HG02943 (cell line): Measurements from ENCODE around the gene GTF2H2C.
A peak's percentile ranks its signal among the peaks of the same experiment; 100 is the strongest.
"Not testable (repeated sequence)": the region's sequence is repeated elsewhere in the genome, so short reads cannot be mapped to it uniquely, and the experiment has no call there.

Source experiments
- ATAC-seq: cut with Tn5 transposase; IDR thresholded peaks from one replicate; pipeline ENCODE4 v1.9.1; 2021; ENCODE audit warnings: mild to moderate bottlenecking, low read depth, moderate library complexity; ENCODE audit not compliant: unreplicated experiment

GTF2H2C gene

DNA sequence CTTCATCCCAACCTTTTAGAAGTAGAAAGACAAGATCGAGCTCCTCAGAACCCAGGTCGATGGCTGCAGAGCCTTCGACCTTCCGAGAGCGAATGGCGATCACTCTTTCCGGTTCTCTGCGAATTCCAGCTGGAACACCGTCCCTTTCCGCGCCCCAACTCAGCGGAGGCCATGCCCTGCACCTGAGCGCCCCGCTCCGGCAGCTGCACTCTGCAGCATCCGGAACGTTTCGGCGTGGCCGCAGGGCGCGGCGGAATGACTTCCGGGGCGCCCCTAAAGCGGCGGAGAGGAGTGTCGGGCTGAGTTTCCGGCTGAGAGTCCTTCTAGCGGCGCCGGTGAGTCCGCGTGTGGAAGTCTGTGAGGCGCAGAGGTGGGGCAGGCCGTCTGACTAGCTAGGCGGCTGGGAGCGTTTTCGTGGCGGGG is at the start of gene GTF2H2C:
GTF2H2C (plus strand) TSS at position 284 of the 423 bp plus-strand sequence. CDS start 4,942 bp downstream, outside the sequence.
- peak; percentile 97 for ATAC-seq

DNA sequence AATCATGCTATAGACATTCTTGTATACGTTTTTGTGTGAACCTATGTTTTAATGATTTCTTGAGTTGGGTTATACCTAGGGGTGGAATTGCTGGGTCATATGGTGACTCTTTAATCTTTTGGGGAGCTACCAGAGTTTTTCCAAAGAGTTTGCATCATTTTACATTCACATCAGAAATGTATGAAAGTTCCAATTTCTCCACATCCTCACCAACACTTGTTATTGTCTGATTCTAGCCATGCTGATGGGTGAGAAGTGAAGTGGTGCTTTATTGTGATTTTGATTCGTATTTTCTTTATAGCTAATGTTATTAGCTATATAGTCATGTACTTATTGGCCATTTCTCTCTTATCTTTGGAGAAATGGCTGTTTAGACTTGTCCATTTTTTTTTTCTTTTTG is 49.3 kb upstream of the GTF2H2C start:
- no peak for ATAC-seq

DNA sequence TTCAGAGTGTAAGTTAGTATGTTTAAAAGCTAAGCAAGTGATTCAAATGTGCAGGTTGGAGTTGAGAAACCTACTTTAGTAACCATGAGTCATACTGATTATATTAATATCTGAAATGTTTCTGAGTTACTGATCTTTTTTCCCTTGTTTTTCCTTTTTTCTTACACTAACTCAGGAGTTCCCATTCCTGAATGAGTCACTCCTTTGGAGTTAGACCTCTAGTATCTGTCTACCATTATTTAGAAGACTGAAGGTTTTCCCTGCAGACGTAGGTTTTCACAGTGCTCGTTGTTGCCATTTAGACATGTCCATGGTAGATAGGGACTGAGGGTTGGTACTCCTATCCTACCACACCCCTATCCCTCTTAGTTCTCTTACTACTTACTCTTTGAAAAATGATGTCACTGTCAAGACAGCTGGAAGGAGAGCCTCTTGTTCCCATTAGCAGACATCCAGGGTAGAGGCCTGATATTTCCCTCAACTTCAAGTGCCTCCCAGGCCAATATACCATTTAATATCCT is 47.2 kb upstream of the GTF2H2C start:
- ATAC-seq: no peak

DNA sequence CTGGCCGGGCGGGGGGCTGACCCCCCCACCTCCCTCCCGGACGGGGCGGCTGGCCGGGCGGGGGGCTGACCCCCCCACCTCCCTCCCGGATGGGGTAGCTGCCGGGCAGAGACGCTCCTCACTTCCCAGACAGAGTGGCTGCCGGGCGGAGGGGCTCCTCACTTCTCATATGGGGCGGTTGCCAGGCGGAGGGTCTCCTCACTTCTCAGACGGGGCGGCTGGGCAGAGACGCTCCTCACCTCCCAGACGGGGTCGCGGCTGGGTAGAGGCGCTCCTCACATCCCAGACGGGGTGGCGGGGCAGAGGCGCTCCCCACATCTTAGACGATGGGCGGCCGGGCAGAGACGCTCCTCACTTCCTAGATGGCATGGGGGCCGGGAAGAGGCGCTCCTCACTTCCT is 44.4 kb upstream of the GTF2H2C start:
- not testable (repeated sequence) for ATAC-seq

DNA sequence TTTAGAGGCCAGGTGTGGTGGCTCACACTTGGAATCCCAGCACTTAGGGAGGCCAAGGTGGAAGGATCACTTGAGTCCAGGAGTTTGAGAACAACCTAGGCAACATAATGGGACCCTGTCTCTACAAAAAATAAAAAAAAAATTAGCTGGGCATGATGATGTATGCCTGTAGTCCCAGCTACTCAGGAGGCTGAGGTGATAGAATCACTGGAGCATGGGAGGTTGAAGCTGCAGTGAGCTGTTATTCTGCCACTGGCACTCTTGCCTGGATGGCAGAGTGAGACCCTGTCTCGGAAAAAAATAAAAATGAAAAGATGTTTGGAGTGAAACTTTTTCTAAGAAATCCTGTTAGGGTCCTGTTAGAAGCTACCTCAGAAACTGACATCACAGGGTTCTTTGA is 43.2 kb upstream of the GTF2H2C start:
- no peak for ATAC-seq

DNA sequence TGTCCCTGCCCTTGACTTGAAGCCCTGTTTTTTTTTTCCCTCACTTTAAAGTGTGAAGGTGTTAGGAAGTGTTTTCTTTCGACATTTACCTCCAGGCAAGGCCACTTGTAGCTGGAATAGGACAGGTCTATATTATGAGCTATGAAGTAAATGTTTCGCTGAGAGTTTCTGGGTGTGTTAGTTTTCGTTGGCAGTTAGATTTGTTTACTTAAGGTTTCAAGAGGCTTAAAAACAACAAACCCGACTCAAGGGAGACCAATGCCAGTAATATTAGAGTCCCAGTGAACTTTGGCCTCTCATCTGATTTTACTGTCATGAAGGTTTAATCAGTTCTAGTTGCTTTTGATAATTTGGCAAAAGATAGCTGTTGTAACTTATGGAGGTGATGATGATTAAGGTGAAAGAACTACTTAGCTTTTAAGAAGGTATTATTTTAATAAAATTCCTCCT is 42.2 kb upstream of the GTF2H2C start:
- no peak for ATAC-seq

DNA sequence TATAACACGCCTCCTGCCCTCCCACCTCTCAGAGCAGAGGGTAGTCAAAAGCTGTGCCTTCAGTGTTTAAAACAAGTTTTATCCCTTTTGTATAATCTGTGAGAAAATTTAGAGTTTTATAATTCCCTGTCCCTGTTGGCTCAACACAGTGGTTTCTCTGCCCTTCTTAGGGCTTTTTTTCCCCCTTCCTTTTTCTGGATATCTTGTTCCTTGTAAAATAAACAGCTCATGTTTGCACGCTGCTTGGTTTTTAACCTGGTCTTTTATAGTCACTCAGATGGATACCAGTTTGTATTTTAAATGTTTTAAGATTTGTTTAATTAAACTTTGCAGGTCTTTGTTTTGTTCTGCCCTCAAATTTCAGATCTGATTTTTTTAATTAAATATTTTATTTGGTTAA is 40.7 kb upstream of the GTF2H2C start:
- no peak for ATAC-seq

DNA sequence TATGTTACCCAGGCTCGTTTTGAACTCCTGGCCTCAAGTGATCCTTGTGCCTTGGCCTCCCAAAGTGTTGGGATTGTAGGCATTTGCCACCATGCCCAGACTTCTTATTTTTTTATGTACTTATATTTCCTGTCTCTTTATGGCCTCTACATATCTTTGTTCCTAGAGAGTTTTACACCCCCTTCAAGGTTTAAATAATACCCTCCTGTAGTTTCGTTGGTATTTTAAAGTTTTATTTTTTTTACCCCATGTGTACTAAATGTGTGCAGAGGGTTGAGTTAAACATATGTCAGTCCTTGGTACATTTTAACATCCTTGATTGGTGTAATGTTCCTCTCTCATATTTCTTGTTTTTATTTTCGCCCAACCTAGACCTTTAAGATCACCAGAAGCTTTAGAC is 38.0 kb upstream of the GTF2H2C start:
- no peak for ATAC-seq

DNA sequence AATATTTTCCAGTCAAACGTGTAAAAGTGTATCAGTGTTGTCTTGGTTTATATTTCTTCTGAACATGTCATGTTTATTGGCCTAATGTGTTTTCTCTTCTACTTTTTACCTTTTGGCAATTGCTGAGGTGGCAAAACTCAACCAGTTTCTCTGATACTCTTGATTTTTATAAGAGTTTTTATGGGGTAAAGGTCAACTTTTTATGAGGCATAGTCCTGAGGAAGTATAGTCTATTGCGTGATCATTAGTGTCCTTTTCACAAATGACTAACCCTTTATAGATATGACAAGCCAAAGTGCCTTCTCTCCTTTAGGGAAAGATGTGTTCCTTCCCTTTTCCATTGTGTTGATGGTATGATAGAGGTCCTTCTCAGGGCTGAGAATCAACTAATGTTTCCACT is 34.5 kb upstream of the GTF2H2C start:
- ATAC-seq: no peak

DNA sequence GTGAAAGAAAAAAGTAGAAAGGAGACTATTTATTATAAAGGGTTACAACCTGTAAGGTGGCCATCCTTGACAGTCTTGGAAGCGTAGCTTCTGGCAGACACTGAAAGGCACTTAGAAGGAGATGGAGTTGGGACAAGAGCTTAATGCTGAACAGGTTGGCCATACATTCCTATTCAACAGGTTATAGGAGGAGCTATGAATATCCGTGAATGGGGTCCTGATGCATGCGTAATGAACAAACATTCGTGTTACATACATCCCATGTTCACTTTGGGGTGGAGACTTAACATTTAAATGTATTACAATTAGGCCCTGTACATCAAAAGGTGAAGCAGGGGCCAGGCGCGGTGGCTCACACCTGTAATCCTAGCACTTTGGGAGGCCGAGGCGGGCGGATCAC is 33.3 kb upstream of the GTF2H2C start:
- no peak for ATAC-seq

DNA sequence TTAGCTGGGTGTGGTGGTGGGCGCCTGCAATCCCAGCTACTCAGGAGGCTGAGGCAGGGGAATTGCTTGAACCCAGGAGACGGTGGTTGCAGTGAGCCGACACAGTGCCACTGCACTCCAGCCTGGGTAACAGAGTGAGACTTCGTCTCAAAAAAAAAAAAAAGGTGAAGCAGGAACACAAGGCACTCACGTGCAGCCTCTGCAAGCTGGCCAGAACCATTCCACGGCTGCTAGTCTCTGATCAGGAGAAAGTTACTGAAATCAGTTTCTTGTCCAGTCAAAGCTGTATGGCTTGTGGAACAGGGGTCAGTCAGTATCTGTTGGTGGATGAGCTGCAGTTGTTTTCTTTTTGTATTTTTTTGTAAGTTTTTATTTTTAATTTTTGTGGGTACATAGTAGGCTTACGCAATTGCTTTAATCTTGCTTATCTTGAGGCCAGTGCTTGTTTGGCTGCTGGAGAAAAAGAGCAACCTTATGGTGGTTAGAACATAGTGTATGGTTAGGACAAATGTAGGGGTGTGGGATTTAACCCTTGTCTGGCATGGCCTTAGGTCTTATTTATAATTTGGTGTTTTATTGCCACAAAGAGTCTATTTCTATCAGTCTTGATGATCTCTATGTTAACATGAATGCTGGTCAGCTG is 32.7 kb upstream of the GTF2H2C start:
- no peak for ATAC-seq

DNA sequence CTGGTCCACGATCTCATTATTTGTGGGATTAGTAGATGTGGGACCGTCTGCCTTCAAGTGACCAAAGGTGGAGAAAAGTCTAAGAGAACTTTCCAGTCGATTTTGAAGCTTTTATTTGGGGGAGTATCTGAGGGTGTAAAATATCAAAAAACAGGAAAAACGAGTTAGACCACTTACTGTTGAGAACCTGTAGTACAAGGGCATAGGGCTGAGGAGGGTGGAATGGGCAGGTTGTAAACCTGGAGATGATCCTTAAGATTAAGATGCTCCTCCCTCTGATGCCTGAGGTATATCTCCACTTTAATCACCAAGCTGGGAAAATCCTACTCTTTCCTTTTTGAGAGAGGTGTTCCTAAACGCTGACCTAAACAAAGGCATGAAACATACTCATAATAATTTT is 32.0 kb upstream of the GTF2H2C start:
- ATAC-seq: no peak

DNA sequence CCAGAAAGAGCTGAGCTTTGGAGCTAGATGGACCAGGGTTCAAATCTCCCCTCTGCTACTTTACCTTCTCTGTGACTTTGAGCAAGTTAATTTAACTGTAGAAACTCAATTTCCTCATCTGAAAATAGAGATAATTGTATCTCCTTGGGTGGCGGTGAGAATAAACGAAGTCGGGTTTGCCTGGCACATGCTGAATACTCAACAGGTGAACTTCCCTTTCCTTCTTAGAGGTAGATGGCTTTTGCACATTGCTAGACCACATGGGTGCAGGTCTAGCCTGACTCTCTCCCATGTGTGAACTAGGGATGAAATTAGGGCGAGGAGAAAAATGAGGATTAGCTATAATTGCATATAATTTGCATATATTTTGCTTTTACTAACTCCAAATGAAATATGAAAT is 31.4 kb upstream of the GTF2H2C start:
- ATAC-seq: no peak

DNA sequence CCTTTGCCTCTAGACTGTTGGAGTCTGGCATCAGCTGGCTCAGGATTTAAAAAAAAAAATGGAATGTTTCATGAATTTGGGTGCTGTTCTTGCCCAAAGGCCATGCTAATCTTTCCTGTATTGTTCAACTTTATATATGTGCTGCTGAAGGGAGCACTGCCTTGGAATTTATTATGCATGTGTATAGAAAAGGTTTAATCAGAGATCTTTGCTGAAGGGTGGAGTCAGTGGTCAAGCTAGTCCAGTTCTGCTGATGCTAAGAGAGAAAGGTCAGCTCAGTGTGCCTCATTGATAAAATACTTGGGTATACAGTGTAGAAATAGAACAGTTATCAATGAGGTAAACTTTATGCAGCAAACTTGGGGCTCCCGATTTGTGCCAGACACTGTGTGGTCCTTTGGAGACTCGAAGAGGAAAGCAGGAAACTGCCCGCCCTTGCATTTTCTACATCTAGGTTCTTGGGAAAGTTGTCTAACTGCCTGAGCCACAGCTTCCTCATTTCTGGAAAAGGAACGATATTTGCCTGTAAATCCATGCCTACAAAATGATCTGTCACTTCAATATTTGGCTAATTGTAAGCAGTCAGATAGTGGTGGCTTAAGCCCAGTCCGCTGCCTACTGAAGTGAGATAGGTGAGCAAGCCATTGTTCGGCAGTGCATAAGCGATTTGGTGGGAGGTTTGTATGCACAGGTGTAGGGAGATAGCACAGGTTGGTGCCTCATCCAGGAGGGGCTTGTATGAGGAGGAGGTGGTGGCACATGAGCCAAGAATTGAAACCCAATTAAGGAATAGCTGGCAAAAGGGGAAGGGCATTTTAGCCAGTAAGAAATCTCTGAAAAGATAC is 29.2 kb upstream of the GTF2H2C start:
- ATAC-seq: no peak

DNA sequence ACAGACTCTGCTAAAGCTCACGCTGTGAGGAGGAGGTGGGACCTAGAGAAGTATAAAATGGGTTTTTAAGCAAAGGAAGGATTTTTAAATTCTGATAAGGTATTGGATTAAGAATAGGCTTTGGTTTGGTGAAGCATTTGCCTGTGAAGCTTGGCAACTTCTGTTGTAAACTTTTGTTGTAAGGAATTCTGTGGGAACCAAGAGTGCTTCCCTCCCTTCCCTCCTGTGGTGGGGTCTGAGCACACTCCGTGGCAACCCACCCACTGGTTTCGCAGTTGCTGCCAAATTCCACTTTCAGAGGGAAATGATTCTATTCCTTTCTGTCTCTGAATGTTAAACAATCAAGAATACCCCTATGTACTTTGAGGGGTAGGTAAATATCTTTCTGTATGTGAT is 28.6 kb upstream of the GTF2H2C start:
- ATAC-seq: no peak

DNA sequence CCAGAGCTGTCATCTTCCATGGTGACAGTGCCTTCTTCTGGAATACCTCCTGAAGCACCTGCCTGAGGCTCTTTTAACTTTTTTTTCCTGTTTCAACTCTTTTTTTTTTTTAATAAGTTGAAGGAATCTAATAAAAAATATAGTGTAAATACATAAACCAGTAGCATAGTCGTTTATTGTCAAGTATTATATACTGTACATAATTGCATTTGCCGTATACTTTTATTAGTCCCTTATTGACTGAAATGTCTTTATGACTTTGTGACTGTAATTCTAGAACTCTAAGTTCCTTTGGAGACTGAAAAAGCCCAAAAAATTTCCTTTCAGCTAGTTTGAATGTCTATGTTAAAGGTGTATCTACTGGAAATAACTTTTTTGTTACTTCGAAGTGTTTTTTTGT is 22.1 kb upstream of the GTF2H2C start:
- not testable (repeated sequence) for ATAC-seq

DNA sequence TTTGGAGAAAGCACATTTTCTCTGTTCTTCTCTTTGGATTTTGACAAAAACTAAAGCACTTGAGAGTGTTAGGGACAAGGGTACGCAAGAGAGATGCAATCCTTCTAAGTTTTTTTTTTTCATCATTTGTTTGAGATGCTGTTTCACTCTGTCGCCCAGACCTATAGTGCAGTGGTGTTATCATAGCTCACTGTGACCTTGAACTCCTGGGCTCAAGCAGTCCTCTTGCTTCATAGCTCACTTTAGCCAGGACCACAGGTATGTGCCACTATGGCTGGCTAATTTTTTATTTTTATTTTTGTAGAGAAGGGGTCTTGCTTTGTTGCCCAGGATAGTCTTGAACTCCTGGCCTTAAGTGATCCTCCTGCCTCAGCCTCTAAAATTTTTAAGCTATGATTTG is 21.3 kb upstream of the GTF2H2C start:
- ATAC-seq: not testable (repeated sequence)

DNA sequence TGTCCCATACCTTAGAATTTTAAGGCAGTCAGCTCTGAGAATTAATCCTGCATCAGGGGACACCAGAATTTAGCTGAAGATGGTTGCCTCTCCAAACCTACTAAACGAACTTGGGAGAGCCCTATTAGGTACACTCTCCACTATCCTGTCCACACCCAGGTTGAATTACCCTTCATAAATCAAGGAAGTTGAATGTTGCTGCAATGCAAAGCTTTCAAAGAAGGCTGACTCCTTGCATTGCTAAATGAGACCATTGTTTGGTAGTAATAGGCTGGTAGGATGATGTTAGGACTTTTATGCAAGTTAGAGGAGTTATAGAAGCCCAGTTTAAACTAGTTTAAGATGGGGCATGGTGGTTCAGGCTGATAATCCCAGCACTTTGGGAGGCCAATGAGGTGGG is 18.6 kb upstream of the GTF2H2C start:
- ATAC-seq: not testable (repeated sequence)

DNA sequence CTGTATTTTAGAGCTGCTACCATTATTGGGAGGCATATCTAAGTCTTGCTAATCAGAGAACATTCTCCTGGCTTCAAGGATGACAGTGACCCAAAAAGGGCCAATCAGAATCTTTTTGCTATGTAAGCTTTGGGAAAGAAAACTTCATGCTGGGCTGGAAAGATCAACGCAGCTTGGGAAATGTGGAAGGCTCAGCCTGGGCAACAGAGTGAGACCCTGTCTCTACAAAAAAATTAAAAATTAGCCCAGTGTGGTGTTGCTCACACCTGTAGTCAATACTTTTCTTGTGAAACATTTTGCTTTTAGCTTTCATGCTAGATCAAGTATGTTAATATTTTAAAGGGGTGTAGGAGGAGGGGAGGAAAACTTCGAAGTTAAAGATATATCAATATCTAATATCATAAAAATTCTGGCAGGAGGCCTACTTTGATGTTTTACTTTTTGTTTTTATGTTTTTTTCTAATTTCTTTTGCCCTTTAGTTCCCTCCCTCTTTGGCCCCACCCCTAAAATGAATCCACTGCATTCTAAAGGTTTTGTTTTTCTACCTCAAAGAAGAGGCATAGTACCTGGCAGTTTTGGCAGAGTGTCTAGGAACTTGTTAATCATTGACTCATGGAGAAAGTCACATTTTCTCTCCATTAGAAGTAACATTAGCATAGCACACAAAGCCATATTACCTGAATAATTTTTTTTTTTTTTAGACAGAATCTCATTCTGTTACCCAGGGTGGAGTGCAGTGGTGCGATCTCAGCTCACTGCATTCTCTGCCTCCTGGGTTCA is 17.0 kb upstream of the GTF2H2C start:
- ATAC-seq: not testable (repeated sequence)

DNA sequence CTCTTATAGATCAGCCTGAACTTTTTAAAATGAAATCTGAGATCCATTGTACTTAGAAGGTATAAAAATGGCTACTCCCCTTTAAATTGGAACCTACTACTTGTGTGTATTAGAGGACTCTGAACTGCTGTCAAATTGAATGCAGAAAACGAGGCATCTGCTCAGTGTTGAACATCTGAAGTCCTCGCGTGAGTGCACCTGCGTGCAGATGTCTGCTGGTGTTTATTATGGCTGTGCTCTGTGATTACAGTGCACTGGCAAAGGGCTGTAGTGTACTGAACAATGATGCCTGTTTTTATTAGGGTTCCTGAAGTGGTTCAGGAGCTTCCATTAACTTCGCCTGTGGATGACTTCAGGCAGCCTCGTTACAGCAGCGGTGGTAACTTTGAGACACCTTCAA is 15.4 kb upstream of the GTF2H2C start:
- ATAC-seq: not testable (repeated sequence)
